IMR-90 (cell line): Measurements from ENCODE around the gene CUL4A. TPM values are rescaled to one million over a fixed set of nuclear protein-coding genes. Genes with fewer than 3 reads are reported as not detected.

ENCODE experiments used
- ATAC-seq: fragments of 200-7000 bp; cut with Tn5 transposase; 2 replicates; pipeline ENCODE4 v1.9.1; 2020; ENCODE audit warnings: low read depth, mild to moderate bottlenecking, moderate library complexity
- BruUV-seq: library from RNA; stranded (reverse); fragments of 400-500 nt; replicated peaks from 2 replicates; lab custom pipeline; 2021; lab: Mats Ljungman, UMichigan
- CTCF ChIA-PET: fragments of 300-600 bp; formaldehyde crosslinking; extraction: SDS; loops from one replicate; lab custom pipeline; 2021; ENCODE audit warnings: antibody characterized with exemption; lab: Yijun Ruan, JAX
- POLR2A ChIA-PET: fragments of 300-600 bp; sonication (Branson Sonifier 250); formaldehyde crosslinking; loops from one replicate; lab custom pipeline; 2022; ENCODE audit warnings: antibody characterized with exemption; ENCODE audit not compliant: unreplicated experiment; lab: Charles Lee
- DNase-seq: peaks from one replicate; pipeline ENCODE4 v3.0.0; 2013
- H2AFZ ChIP-seq: replicated peaks from 2 replicates; pipeline ENCODE3; 2013; ENCODE audit warnings: low read length, mild to moderate bottlenecking; ENCODE audit not compliant: poor library complexity
- H2AK5ac ChIP-seq: 2 replicates; pipeline ENCODE4 v1.6.1; 2013; ENCODE audit warnings: low read depth, low read length, inconsistent platforms
- H2AK9ac ChIP-seq: replicated peaks from 2 replicates; pipeline ENCODE3; 2013; ENCODE audit warnings: mild to moderate bottlenecking, low read depth, low read length, moderate library complexity; ENCODE audit not compliant: poor library complexity
- H2BK120ac ChIP-seq: 2 replicates; pipeline ENCODE4 v1.6.1; 2013; ENCODE audit warnings: low read depth, low read length, inconsistent platforms
- H2BK15ac ChIP-seq: 3 replicates; pipeline ENCODE4 v1.6.1; 2013; ENCODE audit warnings: low read depth, low read length, inconsistent platforms
- H2BK20ac ChIP-seq: 2 replicates; pipeline ENCODE4 v1.6.1; 2013; ENCODE audit warnings: low read depth, mild to moderate bottlenecking, inconsistent platforms, low read length, moderate library complexity
- H2BK5ac ChIP-seq: 2 replicates; pipeline ENCODE4 v1.6.1; 2013; ENCODE audit warnings: mild to moderate bottlenecking, low read depth, low read length, inconsistent platforms; ENCODE audit not compliant: poor library complexity, severe bottlenecking
- H3K14ac ChIP-seq: replicated peaks from 2 replicates; pipeline ENCODE4 v1.6.1; 2013; ENCODE audit warnings: low read depth, low read length, inconsistent platforms
- H3K18ac ChIP-seq: 2 replicates; pipeline ENCODE4 v1.6.1; 2013; ENCODE audit warnings: low read depth, low read length, control low read depth
- H3K23ac ChIP-seq: 2 replicates; pipeline ENCODE4 v1.6.1; 2013; ENCODE audit warnings: low read depth, low read length, inconsistent platforms
- H3K27ac ChIP-seq: 2 replicates; pipeline ENCODE4 v1.5.1; 2013; ENCODE audit warnings: mild to moderate bottlenecking, control low read depth, low read length; ENCODE audit not compliant: insufficient read depth
- H3K27me3 ChIP-seq: 2 replicates; pipeline ENCODE4 v1.6.1; 2013; ENCODE audit warnings: low read length; ENCODE audit not compliant: control insufficient read depth, insufficient read depth
- H3K36me3 ChIP-seq: 2 replicates; pipeline ENCODE4 v1.6.1; 2013; ENCODE audit warnings: low read length, mixed read lengths; ENCODE audit not compliant: control insufficient read depth, insufficient read depth
- H3K4ac ChIP-seq: 2 replicates; pipeline ENCODE4 v1.6.1; 2013; ENCODE audit warnings: low read depth, low read length, inconsistent platforms
- H3K4me1 ChIP-seq: 2 replicates; pipeline ENCODE4 v1.6.1; 2013; ENCODE audit warnings: low read length, mixed read lengths; ENCODE audit not compliant: control insufficient read depth, insufficient read depth
- H3K4me2 ChIP-seq: 2 replicates; pipeline ENCODE4 v1.6.1; 2013; ENCODE audit warnings: low read depth, mild to moderate bottlenecking, control low read depth, low read length, moderate library complexity
- H3K4me3 ChIP-seq: 2 replicates; pipeline ENCODE4 v1.5.1; 2013; ENCODE audit warnings: low read depth, mild to moderate bottlenecking, control low read depth, low read length, moderate library complexity; ENCODE audit not compliant: insufficient read depth
- H3K56ac ChIP-seq: 2 replicates; pipeline ENCODE4 v1.6.1; 2013; ENCODE audit warnings: low read length, inconsistent platforms; ENCODE audit not compliant: insufficient read depth; ENCODE audit errors: extremely low read depth
- H3K79me1 ChIP-seq, 2 experiments: 2 replicates each; pipeline ENCODE4 v1.6.1; 2013; ENCODE audit warnings: low read length in 2 of 2, inconsistent platforms in 1 of 2, low read depth in 1 of 2
- H3K9ac ChIP-seq: 2 replicates; pipeline ENCODE4 v1.6.1; 2013; ENCODE audit warnings: low read depth, low read length, control low read depth
- H3K9me1 ChIP-seq: 2 replicates; pipeline ENCODE4 v1.6.1; 2013; ENCODE audit warnings: low read length, inconsistent platforms; ENCODE audit not compliant: insufficient read depth
- H3K9me3 ChIP-seq: 2 replicates; pipeline ENCODE4 v1.6.1; 2013; ENCODE audit warnings: low read length; ENCODE audit not compliant: control insufficient read depth, insufficient read depth
- H4K20me1 ChIP-seq: 2 replicates; pipeline ENCODE4 v1.6.1; 2013; ENCODE audit warnings: low read length, inconsistent platforms; ENCODE audit not compliant: insufficient read depth
- H4K5ac ChIP-seq: 2 replicates; pipeline ENCODE4 v1.6.1; 2013; ENCODE audit warnings: mild to moderate bottlenecking, low read depth, low read length, control low read depth
- H4K8ac ChIP-seq, 2 experiments: 2 replicates each; pipeline ENCODE4 v1.6.1; 2013; ENCODE audit warnings: low read depth in 2 of 2, low read length in 2 of 2, control low read depth in 1 of 2, inconsistent platforms in 1 of 2
- H4K91ac ChIP-seq: 2 replicates; pipeline ENCODE4 v1.6.1; 2013; ENCODE audit warnings: low read depth, low read length, inconsistent platforms; ENCODE audit not compliant: insufficient read depth
- MAFK ChIP-seq: IDR thresholded peaks from 2 replicates; pipeline ENCODE4 v1.6.1; 2012; ENCODE audit warnings: low read depth, low read length, improper control_type of control experiment
- MAZ ChIP-seq: IDR thresholded peaks from 2 replicates; pipeline ENCODE4 v1.6.1; 2012; ENCODE audit warnings: low read depth, mild to moderate bottlenecking, low read length, improper control_type of control experiment, moderate library complexity, borderline replicate concordance
- WGBS, 2 experiments: methylation state at CpG; one replicate each; pipeline versions ENCODE4 v1.1.5 to v1.1.7; 2013; ENCODE audit warnings: missing lambda C conversion rate in 2 of 2; ENCODE audit not compliant: insufficient read length in 1 of 2; ENCODE audit errors: extremely low coverage in 2 of 2; 5-methylcytosine and 5-hydroxymethylcytosine counted together
- dilution Hi-C: fragments of 300-500 bp; cut with HindIII; formaldehyde crosslinking; loops from one replicate; pipeline ENCODE4 v1.14.3; 2018; ENCODE audit warnings: low sequenced_read_pairs; ENCODE audit not compliant: unreplicated experiment
- in situ Hi-C: fragments of 300-500 bp; cut with MboI; formaldehyde crosslinking; loops from 3 replicates; pipeline ENCODE4 v1.14.3; 2019; ENCODE audit warnings: low sequenced_read_pairs, inconsistent platforms, mixed read lengths
- intact Hi-C: fragments of 100-400 bp; cut with micrococcal nuclease; formaldehyde crosslinking; loops from 2 replicates; pipeline ENCODE4 v1.10.0; 2022
- polyA plus RNA-seq, 3 experiments: library from polyadenylated mRNA; depleted of rRNA; stranded (reverse); fragments of >200 nt; gene quantifications; 2 replicates each; pipeline ENCODE4 v1.2.3, GENCODE V29; 2012; ENCODE audit warnings: low replicate concordance in 1 of 3
- total RNA-seq: library from RNA; depleted of rRNA; stranded (reverse); fragments of >200 nt; gene quantifications from 2 replicates; pipeline ENCODE4 v1.2.3, GENCODE V29; 2012

CUL4A gene
- total and polyA plus RNA-seq, 2 of the 4 experiments (the other 2 are of a cell fraction), result 86.0 to 146 TPM

DNA sequence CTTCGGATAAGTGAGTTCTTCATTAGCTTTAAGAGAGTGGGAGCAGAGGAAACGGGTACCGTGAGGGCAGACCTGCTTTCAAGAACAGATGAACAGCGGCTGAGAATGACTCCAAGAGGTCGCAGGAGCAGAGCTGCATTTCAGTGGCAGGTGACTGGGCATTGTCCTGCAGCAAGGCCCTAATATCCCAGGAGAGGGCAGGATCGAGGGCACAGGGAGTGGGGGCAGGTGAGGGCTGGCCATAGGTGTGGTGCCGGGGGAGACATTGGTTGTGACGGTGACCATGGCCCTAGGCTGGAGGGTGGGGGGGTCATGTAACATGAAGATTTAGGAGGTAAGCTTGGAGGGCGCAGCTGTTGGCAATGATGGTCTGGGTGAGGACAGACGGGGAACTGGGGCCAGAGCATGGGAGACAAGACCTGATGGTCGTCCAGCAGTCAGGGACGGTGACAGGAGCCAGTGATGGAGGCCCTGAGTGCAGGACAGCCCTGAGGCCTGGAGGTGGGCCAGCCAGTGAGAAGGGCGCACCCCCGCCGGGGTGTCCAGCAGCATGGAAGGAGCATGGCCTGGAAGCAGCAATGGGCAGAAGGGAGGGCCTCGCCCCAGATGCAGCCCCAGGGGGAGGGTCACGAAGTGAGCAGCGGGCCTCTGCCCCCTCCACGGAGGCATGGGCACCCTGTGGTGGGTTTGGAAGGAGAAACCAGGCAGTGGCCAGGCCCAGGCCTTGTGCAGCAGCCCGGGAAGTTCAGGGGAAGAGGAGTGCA is 58.4 kb downstream of the CUL4A start:
- Histone ChIP-seq H2AFZ (no peak overlapping the region), H2BK5ac (no peak overlapping the region), H3K27ac (no peak overlapping the region), H3K4me1 (no peaks in the 10 kb centered on the region), H3K9ac (no peak overlapping the region), H3K14ac (no peak overlapping the region), H4K20me1 (peaks cover 3% of the 10 kb centered on the region; the same call in 1 of the 2 replicates), H3K56ac (no peak overlapping the region), H3K9me3 (no peaks in the 10 kb centered on the region), H3K36me3 (peaks cover 15% of the 10 kb centered on the region), H3K9me1 (peaks cover 3% of the 10 kb centered on the region; the same call in 1 of the 2 replicates), H3K79me1 (peaks cover 0 to 10% of the 10 kb centered on the region in 2 experiments; a peak in 2 of 4 replicates), H4K8ac (no peak overlapping the region), H3K18ac (no peak overlapping the region), H4K5ac (no peak overlapping the region), H2BK15ac (no peak overlapping the region), H2BK120ac (no peak overlapping the region), H3K23ac (no peak overlapping the region), H3K4me2 (no peak overlapping the region), H2AK9ac (no peak overlapping the region), H2BK20ac (no peak overlapping the region), H4K91ac (no peak overlapping the region), H3K27me3 (no peaks in the 10 kb centered on the region), H3K4me3 (no peak overlapping the region), H2AK5ac (no peak overlapping the region), H3K4ac (no peak overlapping the region)
- dilution Hi-C loops, result no loop called here
- no TSS peak for BruUV-seq
- intact Hi-C loops, result no loop called here
- CTCF ChIA-PET, result no interaction called here
- TF ChIP-seq MAFK (no peak), MAZ (no peak)
- WGBS, 2 experiments, result 88% methylated on average over 11 of the region's 20 CpGs; no CpG with 5 or more reads in 1 of the 2 experiments
- DNase-seq (no peak), ATAC-seq (0 out of 2 replicates have a peak, but pooled peaks have one; percentile 17)
- POLR2A ChIA-PET, result no interaction called here
- in situ Hi-C loops, result no loop called here
